ENCODE results near the gene PACSIN2.

DNA sequence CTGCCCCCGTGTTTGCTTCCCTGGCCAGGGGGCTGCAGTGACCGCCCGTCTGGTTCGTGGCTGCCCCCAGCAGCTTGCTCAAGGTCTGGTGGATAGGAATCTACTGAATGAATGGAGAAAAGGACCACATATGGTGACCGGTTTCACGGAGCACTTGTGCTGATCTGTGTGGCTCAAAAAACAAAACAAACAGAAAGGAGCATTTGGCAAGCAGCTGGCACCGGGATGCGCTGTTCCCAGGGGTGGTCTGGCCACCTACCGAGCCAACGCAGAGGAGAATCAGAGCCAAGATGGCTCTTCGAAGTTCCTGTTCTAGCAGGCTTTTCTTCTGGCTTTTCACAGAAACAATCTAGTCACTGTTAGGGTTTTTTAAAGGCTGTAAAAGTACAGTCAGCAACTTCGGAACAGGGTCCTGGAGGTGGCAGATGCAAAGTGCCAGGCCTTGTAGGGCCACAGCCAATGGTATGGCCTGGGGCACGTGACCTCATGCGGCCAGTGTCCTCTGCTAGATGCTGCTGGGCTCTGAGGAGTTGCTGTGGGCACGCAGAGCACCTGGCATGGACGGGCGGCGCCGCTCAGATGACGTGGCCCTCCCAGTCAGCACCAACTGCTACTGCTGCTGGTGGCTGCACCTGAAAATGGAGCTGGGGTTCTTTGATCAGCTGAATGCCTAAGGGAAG is 27.3 kb upstream of the PACSIN2 start:
- no peak for TF ChIP-seq GATA2 (IDR thresholded peaks at IDR 0.05; ENCODE audit: low read depth, low read length)
- TF ChIP-seq GATA3 (IDR thresholded peaks at IDR 0.05; ENCODE audit: low read depth, low read length) = no peak
